Heart left ventricle (tissue), 16 donors: Measurements from ENCODE around the gene SERTAD4. TPM values are rescaled to one million over a fixed set of nuclear protein-coding genes. Genes with fewer than 3 reads are reported as not detected.

Experiments
- ATAC-seq, 4 donors: fragments of 200-7000 bp; cut with Tn5 transposase; one replicate each; pipeline ENCODE4 v1.9.1; 2020 to 2022; ENCODE audit warnings: moderate library complexity in 4 of 4, mild to moderate bottlenecking in 3 of 4, moderate number of reproducible peaks in 1 of 4
- DNase-seq, 5 donors: peaks; one replicate each; pipeline ENCODE4 v3.0.0-alpha.2; 2020
- H3K27ac ChIP-seq, 12 donors: fragments of 200-600 bp; sonication (generic) in 4 of 12; one replicate each; pipeline versions ENCODE4 v1.5.0 to v1.8.0; 2016 to 2022; ENCODE audit warnings: mild to moderate bottlenecking in 2 of 12
- H3K27me3 ChIP-seq, 9 donors: fragments of 200-600 bp; sonication (generic) in 2 of 9; one replicate each; pipeline versions ENCODE4 v1.5.1 to v1.8.0; 2016 to 2022; ENCODE audit warnings: mild to moderate bottlenecking in 3 of 9
- H3K36me3 ChIP-seq, 9 donors: fragments of 200-600 bp; sonication (generic) in 2 of 9; one replicate each; pipeline versions ENCODE4 v1.5.0 to v1.8.0; 2018 to 2022; ENCODE audit warnings: mild to moderate bottlenecking in 2 of 9
- H3K4me1 ChIP-seq, 12 donors: fragments of 200-600 bp; sonication (generic) in 4 of 12; one replicate each; pipeline versions ENCODE4 v1.5.0 to v1.8.0; 2016 to 2022; ENCODE audit warnings: mild to moderate bottlenecking in 3 of 12
- H3K4me3 ChIP-seq, 12 donors: fragments of 200-600 bp; sonication (generic) in 4 of 12; one replicate each; pipeline versions ENCODE4 v1.5.0 to v1.8.0; 2017 to 2022; ENCODE audit warnings: mild to moderate bottlenecking in 9 of 12, moderate library complexity in 4 of 12
- H3K9me3 ChIP-seq, 12 donors: fragments of 200-600 bp; sonication (generic) in 4 of 12; one replicate each; pipeline versions ENCODE4 v1.5.0 to v1.8.0; 2016 to 2022; ENCODE audit warnings: mild to moderate bottlenecking in 1 of 12
- CTCF ChIP-seq, 12 donors: fragments of 200-600 bp; sonication (generic) in 4 of 12; IDR thresholded peaks; one replicate each; pipeline versions ENCODE4 v1.5.0 to v1.8.0; 2018 to 2022; ENCODE audit warnings: antibody characterized with exemption in 12 of 12, mild to moderate bottlenecking in 5 of 12
- POLR2A ChIP-seq, 2 donors: fragments of 450-650 bp; IDR thresholded peaks; one replicate each; pipeline ENCODE4 v1.6.1; 2017; ENCODE audit warnings: antibody characterized with exemption in 2 of 2, mild to moderate bottlenecking in 2 of 2, moderate library complexity in 2 of 2
- WGBS, 4 donors: extraction: QIAGEN DNeasy Blood & Tissue Kit in 2 of 4; methylation state at CpG; one replicate each; pipeline versions ENCODE4 v1.1.5 to v1.1.7; 2013 to 2018; 5-methylcytosine and 5-hydroxymethylcytosine counted together
- intact Hi-C, 10 donors: fragments of 100-400 bp; cut with DNase I; formaldehyde crosslinking; loops; one replicate each; pipeline versions ENCODE4 v1.11.1 to v1.14.2; 2022
- polyA plus RNA-seq, 2 donors: library from polyadenylated mRNA; stranded (reverse); fragments of 200-250 nt; gene quantifications; one replicate each; pipeline ENCODE4 v1.2.3, GENCODE V29; 2013
- total RNA-seq, 9 donors: library from RNA; depleted of rRNA in 2 of 9; stranded (reverse); fragments of >200 nt in 2 of 9; fragmentation: NEBNext Ultra II Directional in 3 of 9; extraction: Animal tissue kit (Norgen Biotek cat#: 25700) in 3 of 9; gene quantifications; one replicate each; pipeline versions ENCODE4 v1.1.0 to v1.2.4, GENCODE V29; 2016 to 2023
- donor health status: ischemic (EF 13 %, LVEDD 7.1; RV severe dilation, severe dysfunction).
- donor health status: healthy with polysubstance abuse.
- donor health status: DM: no; HTN: yes; CAD: no.
- donor health status: DM: no; HTN: no; CAD: no.
- donor health status: ischemic (EF 25% LVEDD 6.9; RV normal size, moderate dysfunction).
- donor health status: ischemic (EF 25% LVEDD 5.7; RV mildly dilated, moderate dysfunction).
- donor health status: healthy.
- donor health status: DM: yes; HTN: yes; CAD: no.
- donor health status: ischemic (EF 35%, LVEDD 5.7; RV mildly dilated, moderate dysfunction).
- donor health status: nonischemic (EF 11% LVEDD 7.7; RV severe dilation, severe dysfunction).
- donor health status: DM: yes; HTN: yes; CAD: no.
- donor health status: PGD.
- donor health status: ischemic (EF 29% LVEDD 5.4; RV normal size, mild dysfunction).
- donor health status: nonischemic (EF 23%, LVEDD 6.1; RV moderate dilation, normal function).

Gene SERTAD4
- total and polyA plus RNA-seq, 11 donors = 0.95 to 4.7 (median 2.4) TPM

- 28 to 67% (median 49%) methylated on average over 5 to 7 of the region's 7 CpGs for WGBS, 4 donors
- peak; percentile 51 to 84 (median 74) for ATAC-seq
Measured at GRCh38 chr1:210293171-210293607, 60.6 kb downstream of the SERTAD4 start.

DNA sequence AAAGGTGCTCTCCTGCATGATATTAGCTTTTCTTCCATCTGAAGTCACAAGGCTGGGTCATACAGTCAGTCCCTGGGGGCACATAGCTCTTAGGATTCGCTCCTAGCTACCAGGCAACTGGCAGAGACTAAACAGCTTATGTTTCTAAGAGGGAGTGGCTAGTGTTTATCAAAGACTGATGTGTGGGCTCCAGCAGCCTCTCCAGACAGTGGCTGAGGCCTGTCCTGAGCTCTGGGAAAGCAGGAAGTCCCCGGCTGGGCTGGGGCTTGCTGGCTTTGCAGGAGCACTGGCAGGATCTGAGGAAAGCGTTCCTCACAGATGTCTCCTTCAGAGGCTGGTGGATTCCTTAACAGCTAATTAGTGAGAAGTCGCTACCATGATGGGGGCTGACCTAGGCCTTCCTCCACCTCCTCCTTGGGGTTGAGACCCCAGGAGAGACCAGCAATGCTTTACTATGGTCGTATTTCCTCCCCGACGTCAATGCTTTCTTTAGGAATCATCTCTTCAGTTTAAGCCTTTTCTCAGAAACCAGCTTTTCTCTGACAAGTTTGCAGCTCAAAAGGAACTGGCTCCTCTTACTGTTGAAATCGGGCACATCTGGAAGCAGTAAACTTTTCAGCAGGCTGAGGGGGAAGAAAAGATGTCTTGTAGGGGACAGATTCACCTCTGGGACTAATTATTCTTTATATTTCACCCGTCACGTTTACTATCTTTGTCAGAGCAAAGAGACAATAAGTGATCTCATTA is 62.6 kb downstream of the SERTAD4 start:
- WGBS, 4 donors = 45 to 58% (median 52%) methylated on average over 10 of the region's 10 CpGs
- Histone ChIP-seq H3K36me3 (no peaks in the 10 kb centered on the region), H3K4me1 (peaks cover 0 to 60% (median 18%) of the 10 kb centered on the region in 12 donors), H3K4me3 (no peak overlapping the region), H3K27ac (peak overlapping the region; percentile 17 to 90 (median 62)), H3K9me3 (no peaks in the 10 kb centered on the region), H3K27me3 (peaks cover 0 to 30% (median 0%) of the 10 kb centered on the region in 9 donors)
- peak; percentile 45 to 81 (median 66) for DNase-seq
- intact Hi-C loops = loop anchor here in 6 of 10 donors (5.0 to 10.0 kb wide), 4 partner anchors 53 to 63 kb away; partner anchors contain the start of gene SERTAD4 (in 3 of the 6)
- TF ChIP-seq POLR2A (IDR thresholded peaks at IDR 0.05) (no peak), CTCF (IDR thresholded peaks at IDR 0.05) (no peak)
- peak; percentile 29 to 64 (median 64) for ATAC-seq

More at GRCh38 chr1:210293171-210293607, 60.6 kb downstream of the SERTAD4 start:
- Histone ChIP-seq H3K9me3 (no peaks in the 10 kb centered on the region), H3K27me3 (peaks cover 0 to 33% (median 0%) of the 10 kb centered on the region in 9 donors), H3K27ac (peak overlapping the region in 11 of 12 donors; percentile 49 to 90 (median 76)), H3K36me3 (no peaks in the 10 kb centered on the region), H3K4me1 (peaks cover 0 to 47% (median 18%) of the 10 kb centered on the region in 12 donors), H3K4me3 (peak overlapping the region in 10 of 12 donors; percentile 35 to 60 (median 54))
- no peak for TF ChIP-seq CTCF (IDR thresholded peaks at IDR 0.05)
- TF ChIP-seq POLR2A (IDR thresholded peaks at IDR 0.05) = no peak
- intact Hi-C loops = loop anchor here in 6 of 10 donors (5.0 to 10.0 kb wide), 4 partner anchors 51 to 61 kb away; partner anchors contain the start of gene SERTAD4 (in 3 of the 6)
- DNase-seq = peak; percentile 72 to 84 (median 77)

Other genes with a start within 250 kb of the SERTAD4 start
- 1 to 10 TPM; 1.1 to 4.7 (median 2.9) TPM for gene HHAT, start 96.1 kb downstream of the SERTAD4 start, total RNA-seq
- 1 to 10 TPM in 1 of 2 donors, under 1 TPM in 1; 0.98 to 1.1 TPM for gene HHAT, start 96.1 kb downstream of the SERTAD4 start, polyA plus RNA-seq